ENCODE measurements around the gene PSMB8.

PSMB8 gene

DNA sequence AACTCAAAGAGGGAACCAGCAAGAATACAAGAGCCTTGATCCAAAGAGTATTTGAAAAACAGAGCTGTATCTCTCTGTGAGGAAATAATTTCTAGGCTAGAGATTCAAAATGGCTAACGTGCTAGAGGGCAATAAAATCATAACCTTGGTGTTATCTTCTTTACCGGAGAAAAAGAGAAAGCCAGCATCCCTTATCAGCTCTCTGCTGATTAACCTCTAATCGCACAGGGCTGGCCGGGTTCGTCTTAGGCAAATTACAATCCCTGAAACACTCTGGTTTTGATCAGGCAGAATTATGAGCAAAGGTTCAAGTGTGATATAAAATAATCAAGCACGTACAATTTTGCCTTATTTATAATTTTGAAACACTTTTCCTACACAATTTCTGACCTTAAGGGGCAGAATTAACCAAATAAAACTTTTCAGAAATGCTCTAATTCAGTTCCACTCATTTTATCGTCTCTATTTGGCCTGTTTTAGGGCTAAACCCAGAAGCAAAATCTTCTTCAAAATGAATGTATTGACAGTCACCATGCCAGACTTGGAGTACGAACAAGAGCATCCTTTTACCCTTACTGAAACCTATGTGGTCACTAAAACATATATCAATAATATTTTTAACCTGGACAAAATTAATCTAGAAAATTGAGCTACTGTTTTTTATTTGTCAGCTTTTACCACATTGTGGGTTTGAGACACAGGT is 23.9 kb upstream of the PSMB8 start:
- DNase-seq (ENCODE audit: low read depth): no peak
- no peak overlapping the region for H3K4me3 ChIP-seq (ENCODE audit: low read depth, low read length)
- TF ChIP-seq, protein P1, sequence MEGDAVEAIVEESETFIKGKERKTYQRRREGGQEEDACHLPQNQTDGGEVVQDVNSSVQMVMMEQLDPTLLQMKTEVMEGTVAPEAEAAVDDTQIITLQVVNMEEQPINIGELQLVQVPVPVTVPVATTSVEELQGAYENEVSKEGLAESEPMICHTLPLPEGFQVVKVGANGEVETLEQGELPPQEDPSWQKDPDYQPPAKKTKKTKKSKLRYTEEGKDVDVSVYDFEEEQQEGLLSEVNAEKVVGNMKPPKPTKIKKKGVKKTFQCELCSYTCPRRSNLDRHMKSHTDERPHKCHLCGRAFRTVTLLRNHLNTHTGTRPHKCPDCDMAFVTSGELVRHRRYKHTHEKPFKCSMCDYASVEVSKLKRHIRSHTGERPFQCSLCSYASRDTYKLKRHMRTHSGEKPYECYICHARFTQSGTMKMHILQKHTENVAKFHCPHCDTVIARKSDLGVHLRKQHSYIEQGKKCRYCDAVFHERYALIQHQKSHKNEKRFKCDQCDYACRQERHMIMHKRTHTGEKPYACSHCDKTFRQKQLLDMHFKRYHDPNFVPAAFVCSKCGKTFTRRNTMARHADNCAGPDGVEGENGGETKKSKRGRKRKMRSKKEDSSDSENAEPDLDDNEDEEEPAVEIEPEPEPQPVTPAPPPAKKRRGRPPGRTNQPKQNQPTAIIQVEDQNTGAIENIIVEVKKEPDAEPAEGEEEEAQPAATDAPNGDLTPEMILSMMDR (IDR thresholded peaks at IDR 0.05; ENCODE audit: insufficient read depth, low read depth, low read length, missing control alignments): no peak

DNA sequence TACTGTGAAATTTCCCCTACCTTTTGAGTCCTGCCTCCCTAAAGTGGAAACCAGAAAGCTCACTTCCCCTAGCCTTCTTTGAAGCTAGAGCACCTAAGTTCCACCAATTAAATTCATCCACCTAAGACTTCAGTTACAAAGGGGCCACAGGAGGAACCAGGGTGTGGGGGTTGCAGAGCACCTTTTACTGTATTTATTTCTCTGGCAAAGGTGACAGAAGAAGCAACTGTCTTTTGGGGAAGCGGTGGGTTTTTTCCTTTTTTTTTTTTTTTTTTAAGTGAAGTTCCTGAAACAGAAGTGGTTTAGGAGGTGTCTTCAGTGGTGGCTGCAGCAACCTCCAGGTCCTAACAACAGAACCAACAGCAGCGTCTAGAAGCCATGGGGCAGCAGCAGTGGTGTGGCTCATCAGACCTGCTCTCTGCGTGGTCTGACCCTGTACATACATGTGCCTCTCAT is 23.2 kb upstream of the PSMB8 start:
- H3K4me3 ChIP-seq (ENCODE audit: low read depth, low read length): no peak overlapping the region
- peak; percentile 62 for DNase-seq (ENCODE audit: low read depth)
- TF ChIP-seq, protein P1 (IDR thresholded peaks at IDR 0.05; ENCODE audit: insufficient read depth, low read depth, low read length, missing control alignments): no peak

DNA sequence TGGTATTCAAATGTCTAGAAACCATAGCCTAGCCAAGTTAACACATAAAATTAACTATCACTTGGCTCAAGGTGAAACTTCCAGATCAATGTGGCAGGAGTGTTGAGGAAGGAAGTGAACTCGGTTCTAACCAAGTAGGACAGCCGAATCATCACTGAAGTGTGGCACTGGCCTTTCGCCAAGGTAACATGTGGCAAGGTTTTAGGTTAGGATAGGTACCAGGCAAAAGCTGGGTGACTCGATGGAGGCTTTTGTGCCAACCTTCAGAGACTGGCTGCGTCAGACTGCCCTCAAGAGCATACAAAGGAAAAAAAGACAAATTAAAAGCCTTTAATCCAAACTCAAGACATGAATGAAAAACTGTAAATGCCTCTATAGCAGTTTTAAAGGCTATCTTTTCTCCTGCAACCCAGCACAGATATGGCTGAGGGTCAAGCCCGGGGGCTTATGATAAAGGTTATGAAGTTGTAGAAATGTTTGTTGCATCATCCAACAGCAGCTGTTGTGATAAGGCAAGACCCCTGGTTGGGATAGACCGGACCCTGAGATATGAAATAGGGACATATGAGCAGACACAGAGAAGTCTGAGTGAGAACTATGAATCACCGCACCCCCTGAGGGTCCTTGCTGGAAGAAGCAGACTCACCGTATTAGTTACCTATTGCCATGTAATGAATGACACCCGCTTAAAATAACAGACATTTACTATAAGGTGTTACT is 22.0 kb upstream of the PSMB8 start:
- no peak for DNase-seq (ENCODE audit: low read depth)
- TF ChIP-seq, protein P1 (IDR thresholded peaks at IDR 0.05; ENCODE audit: insufficient read depth, low read depth, low read length, missing control alignments): no peak
- H3K4me3 ChIP-seq (ENCODE audit: low read depth, low read length): no peak overlapping the region

DNA sequence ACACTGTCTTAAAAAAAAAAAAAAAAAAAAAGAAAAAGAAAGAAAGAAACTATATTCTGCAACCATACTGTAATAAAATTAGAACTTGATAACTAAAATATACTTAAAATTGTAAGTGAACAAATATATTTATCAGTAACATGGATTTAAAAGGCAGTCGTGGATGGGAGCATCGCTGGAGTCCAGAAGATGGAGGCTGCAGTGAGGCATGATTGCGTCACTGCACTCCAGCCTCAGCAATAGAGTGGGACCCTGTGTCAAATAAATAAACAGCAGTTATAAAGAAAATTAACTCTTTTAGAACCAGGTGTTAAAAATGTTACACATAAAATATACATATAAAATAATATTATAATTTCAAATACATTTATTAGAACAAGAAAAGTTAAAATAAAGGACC is 18.9 kb upstream of the PSMB8 start:
- DNase-seq (ENCODE audit: low read depth): no peak
- TF ChIP-seq, protein P1 (IDR thresholded peaks at IDR 0.05; ENCODE audit: insufficient read depth, low read depth, low read length, missing control alignments): no peak

DNA sequence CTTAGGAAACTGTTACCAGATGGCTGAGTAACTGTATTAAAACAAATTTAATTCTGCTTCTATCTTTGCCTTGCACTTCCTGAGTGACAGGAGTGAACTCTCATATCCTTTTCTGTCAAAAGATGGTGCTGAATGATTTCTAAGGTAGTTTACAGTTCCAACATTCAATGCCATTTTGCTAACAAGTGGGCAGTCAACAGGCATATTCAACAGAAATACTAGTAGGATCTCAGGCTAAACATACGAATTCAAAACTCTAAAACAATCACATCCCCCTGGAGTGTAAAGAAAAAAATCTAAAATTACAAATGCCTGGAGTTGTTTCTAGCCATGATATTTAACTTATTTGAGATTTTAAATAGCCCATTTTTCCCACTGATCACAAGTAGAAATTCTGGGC is 16.8 kb upstream of the PSMB8 start:
- DNase-seq (ENCODE audit: low read depth): no peak
- H3K4me3 ChIP-seq (ENCODE audit: low read depth, low read length): no peak overlapping the region
- TF ChIP-seq, protein P1 (IDR thresholded peaks at IDR 0.05; ENCODE audit: insufficient read depth, low read depth, low read length, missing control alignments): no peak

More for the DNA sequence above, 18.9 kb upstream of the PSMB8 start:
- no peak overlapping the region for H3K4me3 ChIP-seq (ENCODE audit: low read depth, low read length)

DNA sequence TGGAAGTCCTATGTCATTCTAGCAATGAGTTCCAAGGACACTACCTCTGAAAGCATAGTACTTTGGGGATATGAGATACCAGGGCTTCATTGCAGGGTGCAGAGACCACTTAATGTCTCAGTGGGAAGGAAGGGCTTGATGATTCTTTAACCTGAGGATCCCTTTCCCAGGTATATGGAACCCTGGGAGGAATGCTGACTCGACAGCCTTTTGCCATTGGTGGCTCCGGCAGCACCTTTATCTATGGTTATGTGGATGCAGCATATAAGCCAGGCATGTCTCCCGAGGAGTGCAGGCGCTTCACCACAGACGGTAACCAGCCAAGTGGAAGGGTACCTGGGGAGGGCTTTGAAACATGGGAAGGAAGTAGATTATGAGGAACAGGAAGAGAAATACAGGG is 14.3 kb upstream of the PSMB8 start:
- no peak overlapping the region for H3K4me3 ChIP-seq (ENCODE audit: low read depth, low read length)
- DNase-seq (ENCODE audit: low read depth): no peak
- TF ChIP-seq, protein P1 (IDR thresholded peaks at IDR 0.05; ENCODE audit: insufficient read depth, low read depth, low read length, missing control alignments): no peak
